GM21423 (cell line): ENCODE data around the gene LIAS.
"Not testable (repeated sequence)": the region's sequence is repeated elsewhere in the genome, so short reads cannot be mapped to it uniquely, and the experiment has no call there.

Experiments
- ATAC-seq: cut with Tn5 transposase; IDR thresholded peaks from one replicate; pipeline ENCODE4 v1.9.1; 2021; ENCODE audit warnings: mild to moderate bottlenecking, moderate library complexity; ENCODE audit not compliant: unreplicated experiment

LIAS gene

DNA sequence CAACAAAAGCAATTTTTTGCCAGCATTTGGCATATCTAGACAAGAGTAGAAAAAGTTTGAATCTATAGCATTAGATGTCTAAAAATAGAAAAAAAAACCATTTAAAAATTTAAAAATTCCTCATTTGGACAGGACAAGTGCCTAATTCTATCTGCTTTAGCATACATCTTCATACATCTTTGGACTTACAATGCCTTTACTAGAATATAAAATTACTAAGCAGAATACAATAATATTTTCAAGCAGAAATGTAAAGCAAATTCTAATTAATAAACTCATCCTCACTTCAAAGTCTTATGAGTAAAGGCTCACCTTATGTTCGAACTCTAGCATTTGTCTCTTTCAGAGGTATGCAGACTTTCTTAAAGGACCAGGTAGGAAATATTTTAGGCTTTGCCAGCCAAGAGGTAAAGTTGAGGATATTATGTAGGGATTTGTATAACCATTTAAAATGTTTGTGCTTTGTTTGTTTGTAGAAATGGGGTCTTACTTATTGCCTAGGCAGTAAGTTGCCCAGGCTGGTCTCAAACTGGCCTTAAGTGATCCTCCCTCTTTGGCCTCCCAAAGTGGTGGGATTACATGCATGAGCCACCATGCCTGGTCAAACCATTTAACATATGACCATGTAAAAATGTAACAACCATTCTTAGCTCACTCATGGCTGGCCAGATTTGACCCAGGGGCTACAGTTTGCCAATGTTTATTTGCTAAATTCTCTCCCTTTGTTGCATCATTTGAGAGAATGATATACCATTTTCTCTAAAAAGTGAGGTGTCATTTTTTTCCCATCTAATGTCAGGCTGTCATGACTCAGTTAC is 39.3 kb downstream of the LIAS start:
- no peak for ATAC-seq

GRCh38 chr4:39498727-39499020 is 39.8 kb downstream of the LIAS start:
- ATAC-seq, result no peak

DNA sequence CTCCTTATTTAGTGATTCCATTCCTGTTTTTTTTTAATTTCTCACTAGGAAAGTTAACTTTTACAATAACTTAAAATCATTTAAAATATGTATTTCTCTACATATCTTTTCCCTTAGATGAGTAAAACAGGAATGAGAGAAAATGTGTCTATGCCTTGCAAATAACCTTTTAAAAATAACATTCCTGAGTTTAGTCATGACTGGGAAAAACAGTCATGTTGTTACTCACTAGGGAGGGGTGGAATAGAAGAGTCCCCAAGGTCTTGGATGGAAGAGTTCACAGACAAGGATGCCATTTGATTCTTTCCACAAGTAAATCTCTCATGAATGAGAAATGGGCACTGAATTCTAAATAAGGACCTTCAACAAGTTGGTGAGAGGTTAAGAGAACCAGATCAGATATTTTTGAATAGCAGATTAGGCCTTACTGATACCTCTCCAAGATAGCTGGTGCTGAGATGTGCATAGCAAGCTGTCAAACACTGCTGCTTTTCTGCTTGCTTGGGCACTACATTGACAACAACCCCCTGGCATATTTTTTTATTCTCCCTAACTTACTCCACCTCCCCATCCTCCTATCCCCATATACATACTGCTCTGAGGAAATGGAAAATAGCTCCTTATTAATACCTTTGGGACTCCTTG is 43.3 kb downstream of the LIAS start:
- no peak for ATAC-seq

- not testable (repeated sequence) for ATAC-seq
Observed at GRCh38 chr4:39502664-39503035, 43.8 kb downstream of the LIAS start.

GRCh38 chr4:39504538-39504937 is 45.7 kb downstream of the LIAS start:
- no peak for ATAC-seq

GRCh38 chr4:39505581-39505980 is 46.7 kb downstream of the LIAS start:
- no peak for ATAC-seq

- no peak for ATAC-seq
Observed at GRCh38 chr4:39510348-39510929, 51.6 kb downstream of the LIAS start.

DNA sequence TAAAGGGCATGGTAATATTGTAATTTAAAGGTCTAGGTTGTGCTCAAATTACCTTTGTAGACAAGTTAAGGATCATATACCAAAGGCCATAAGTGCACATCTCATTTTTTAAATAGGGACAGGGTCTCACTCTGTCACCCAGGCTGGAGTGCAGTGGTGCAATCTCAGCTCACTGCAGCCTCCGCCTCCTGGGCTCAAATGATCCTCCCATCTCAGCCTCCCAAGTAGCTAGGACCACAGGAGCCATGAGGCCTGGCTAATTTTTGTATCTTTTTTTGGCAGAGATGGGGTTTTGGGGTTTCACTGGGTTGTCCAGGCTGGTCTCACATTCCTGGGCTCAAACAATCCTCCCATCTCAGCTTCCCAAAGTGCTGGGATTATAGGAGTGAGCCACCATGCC is 55.4 kb downstream of the LIAS start:
- not testable (repeated sequence) for ATAC-seq

GRCh38 chr4:39514888-39515401 is 56.1 kb downstream of the LIAS start:
- no peak for ATAC-seq

- ATAC-seq, result not testable (repeated sequence)
Observed at GRCh38 chr4:39515669-39516401, 57.0 kb downstream of the LIAS start.

DNA sequence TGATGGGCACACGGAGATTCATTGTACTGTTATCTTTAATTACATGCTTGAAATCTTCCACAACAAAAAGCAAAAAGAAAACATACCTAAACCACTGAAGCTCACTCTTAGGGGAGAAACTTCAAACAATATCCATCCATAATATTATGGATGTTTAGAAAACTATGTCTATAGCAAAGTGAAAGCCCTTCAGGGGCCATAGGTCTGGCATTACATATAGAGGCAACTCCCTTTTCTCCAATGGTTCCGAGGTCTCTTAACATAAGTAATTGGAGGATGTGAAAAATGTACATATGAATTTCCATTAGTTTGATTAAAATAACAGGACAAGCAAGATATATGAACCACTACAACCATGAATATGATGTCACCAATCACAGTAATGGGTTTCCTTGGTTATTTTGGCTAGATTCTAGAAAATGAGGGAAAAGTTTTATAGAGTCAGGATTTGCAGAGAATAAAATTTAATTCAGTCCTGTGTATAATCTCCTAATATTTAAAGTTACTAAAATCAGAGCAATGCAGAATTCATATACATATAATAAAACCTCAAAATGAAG is 57.6 kb downstream of the LIAS start:
- ATAC-seq, result no peak

GRCh38 chr4:39518484-39518883 is 59.6 kb downstream of the LIAS start:
- no peak for ATAC-seq

DNA sequence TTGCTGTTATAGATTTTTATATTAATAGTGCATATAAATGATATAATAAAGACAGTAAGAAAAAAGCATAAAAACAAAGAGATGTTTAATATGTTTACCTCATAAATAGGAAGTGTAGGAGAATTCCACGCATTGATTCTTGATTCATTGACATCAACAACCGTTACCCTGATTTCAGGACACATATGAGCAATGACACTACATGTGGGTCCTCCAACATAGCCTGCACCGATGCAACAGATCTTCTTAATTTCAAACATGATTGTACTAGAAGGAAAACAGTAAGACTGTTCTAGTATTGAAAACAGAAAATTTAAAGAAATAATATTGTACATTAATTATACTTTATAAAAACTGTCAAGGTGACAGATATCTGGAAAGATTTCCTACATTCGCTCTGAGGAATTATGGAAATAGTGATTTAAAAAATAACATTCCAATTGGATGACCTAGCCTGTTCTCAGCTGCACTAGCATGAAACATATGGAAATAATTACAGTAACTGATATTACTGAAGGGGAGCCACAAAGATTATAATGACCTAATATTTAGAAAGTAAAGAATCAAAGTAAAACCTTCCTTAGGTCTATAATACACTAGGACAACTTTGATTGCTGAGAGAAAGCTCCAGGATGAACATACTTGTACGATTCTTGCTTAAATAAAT is 62.5 kb downstream of the LIAS start:
- no peak for ATAC-seq

DNA sequence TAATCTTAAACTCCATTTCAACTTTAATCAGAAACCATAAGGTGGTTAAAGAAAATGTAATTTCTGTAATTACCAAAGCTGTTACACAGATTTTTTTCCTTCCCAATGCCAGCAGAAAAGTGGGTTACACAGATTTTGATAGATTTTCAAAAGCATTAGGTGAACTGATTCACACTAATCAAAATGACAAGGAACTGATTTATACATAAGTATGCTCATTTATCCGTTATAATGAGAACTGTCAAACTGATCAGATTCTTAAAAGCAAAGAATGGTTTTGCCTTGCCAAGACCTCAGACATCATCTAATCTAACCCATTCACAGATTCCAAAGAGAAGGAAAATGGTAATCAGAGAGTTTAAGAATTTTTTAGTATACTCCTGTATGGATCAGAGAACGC is 63.2 kb downstream of the LIAS start:
- no peak for ATAC-seq

DNA sequence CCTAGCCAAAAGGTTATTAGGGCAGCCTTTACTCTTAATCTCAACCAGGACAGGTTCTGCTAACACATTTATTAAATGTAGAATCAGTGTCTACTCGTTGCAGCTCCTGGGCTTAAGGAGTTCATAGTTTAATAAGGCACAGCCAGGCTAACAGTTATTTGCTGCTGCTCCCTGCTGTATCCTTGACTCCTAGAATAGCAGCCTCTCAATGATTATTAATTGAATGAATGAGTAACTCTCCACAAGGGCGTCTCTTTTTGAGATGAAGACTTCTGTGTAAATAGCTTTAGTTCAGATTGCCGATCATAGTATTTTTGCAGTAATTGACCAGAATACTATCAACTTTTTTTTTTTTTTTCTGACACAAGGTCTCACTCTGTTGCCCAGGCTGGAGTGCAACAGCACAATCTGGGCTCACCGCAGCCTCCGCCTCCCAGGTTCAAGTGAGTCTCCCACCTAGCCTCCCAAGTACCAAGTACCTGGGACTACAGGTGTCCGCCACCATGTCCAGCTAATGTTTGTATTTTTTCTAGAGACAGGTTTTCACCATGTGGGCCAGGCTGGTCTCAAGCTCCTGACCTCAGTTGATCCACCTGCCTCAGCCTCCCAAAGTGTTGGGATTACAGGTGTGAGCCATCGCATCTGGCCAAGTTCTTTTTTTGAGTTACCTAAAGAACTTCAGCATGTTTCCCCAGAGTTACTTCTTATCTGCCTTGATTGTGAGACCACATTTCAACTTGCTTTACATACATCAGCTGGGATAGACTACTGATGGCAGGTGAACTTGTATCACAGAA is 65.5 kb downstream of the LIAS start:
- no peak for ATAC-seq

GRCh38 chr4:39525822-39526690 is 67.2 kb downstream of the LIAS start:
- ATAC-seq, result no peak

- peak; percentile 1 for ATAC-seq
Observed at GRCh38 chr4:39526765-39527295, 68.0 kb downstream of the LIAS start.

GRCh38 chr4:39527296-39528060 is 68.6 kb downstream of the LIAS start, which contains the start of gene UGDH:
TSS of gene UGDH (minus strand) at chr4:39527439. CDS start at chr4:39521512, 5,927 bp downstream.
- ATAC-seq, result peak; percentile 95
